ENCODE data around the gene PIK3C3. TPM values are rescaled to one million over a fixed set of nuclear protein-coding genes. Genes with fewer than 3 reads are reported as not detected.
A peak's percentile ranks its signal among the peaks of the same experiment; 100 is the strongest.
"Not testable (repeated sequence)": the region's sequence is repeated elsewhere in the genome, so short reads cannot be mapped to it uniquely, and the experiment has no call there.

PIK3C3 gene
- total RNA-seq, 1 donor from 2014 or later = 53.5 TPM

- no peaks in the 10 kb centered on the region for H3K4me1 Mint-ChIP-seq (ENCODE audit: low read depth)
- peaks cover 9% of the 10 kb centered on the region for H3K27me3 Mint-ChIP-seq (ENCODE audit: insufficient read depth)
- no peaks in the 10 kb centered on the region for H3K36me3 Mint-ChIP-seq (ENCODE audit: low read depth)
- H3K27ac Mint-ChIP-seq = no peak overlapping the region
- intact Hi-C loops (cut with micrococcal nuclease) = no loop called here
- DNase-seq (ENCODE audit: low spot score) = no peak
- no peaks in the 10 kb centered on the region for H3K9me3 Mint-ChIP-seq
- H3K4me3 Mint-ChIP-seq = no peak overlapping the region
Measured at GRCh38 chr18:42100248-42100647, 145.2 kb downstream of the PIK3C3 start.

DNA sequence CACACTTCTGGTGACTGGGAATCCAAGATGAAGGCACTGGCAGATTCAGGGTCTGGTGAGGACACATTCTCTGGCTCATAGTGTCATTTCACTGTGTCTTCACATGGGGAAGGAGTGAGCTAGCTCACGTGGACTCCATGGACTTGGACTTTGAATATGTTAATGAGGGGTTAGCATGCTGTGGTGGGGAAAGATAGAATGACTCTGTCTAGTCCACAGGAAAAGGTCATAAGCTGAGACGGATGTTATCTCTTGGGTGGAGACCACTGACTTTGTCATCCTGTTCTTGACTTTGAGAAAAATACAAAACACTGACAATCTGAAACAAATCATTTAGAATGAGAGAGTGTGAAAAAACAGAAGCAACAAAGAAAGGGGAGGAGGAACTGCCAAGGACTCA is 145.9 kb downstream of the PIK3C3 start:
- intact Hi-C loops (cut with micrococcal nuclease) = no loop called here
- Mint-ChIP-seq H3K4me1 (ENCODE audit: low read depth) (no peaks in the 10 kb centered on the region), H3K27ac (no peak overlapping the region), H3K9me3 (no peaks in the 10 kb centered on the region), H3K4me3 (no peak overlapping the region), H3K36me3 (ENCODE audit: low read depth) (no peaks in the 10 kb centered on the region), H3K27me3 (ENCODE audit: insufficient read depth) (peaks cover 9% of the 10 kb centered on the region)
- no peak for DNase-seq (ENCODE audit: low spot score)

- Mint-ChIP-seq H3K36me3 (ENCODE audit: low read depth) (no peaks in the 10 kb centered on the region), H3K27ac (no peak overlapping the region), H3K9me3 (no peaks in the 10 kb centered on the region), H3K27me3 (ENCODE audit: insufficient read depth) (peaks cover 3% of the 10 kb centered on the region), H3K4me1 (ENCODE audit: low read depth) (no peaks in the 10 kb centered on the region), H3K4me3 (no peak overlapping the region)
- no peak for DNase-seq (ENCODE audit: low spot score)
- intact Hi-C loops (cut with micrococcal nuclease) = no loop called here
Measured at GRCh38 chr18:42105394-42105793, 150.4 kb downstream of the PIK3C3 start.

GRCh38 chr18:42106784-42107183 is 151.8 kb downstream of the PIK3C3 start:
- H3K9me3 Mint-ChIP-seq = no peaks in the 10 kb centered on the region
- DNase-seq (ENCODE audit: low spot score) = no peak
- no peaks in the 10 kb centered on the region for H3K36me3 Mint-ChIP-seq (ENCODE audit: low read depth)
- no peak overlapping the region for H3K27ac Mint-ChIP-seq
- H3K4me1 Mint-ChIP-seq (ENCODE audit: low read depth) = no peaks in the 10 kb centered on the region
- H3K27me3 Mint-ChIP-seq (ENCODE audit: insufficient read depth) = no peaks in the 10 kb centered on the region
- no peak overlapping the region for H3K4me3 Mint-ChIP-seq
- intact Hi-C loops (cut with micrococcal nuclease) = no loop called here

- H3K36me3 Mint-ChIP-seq (ENCODE audit: low read depth) = no peaks in the 10 kb centered on the region
- no peaks in the 10 kb centered on the region for H3K9me3 Mint-ChIP-seq
- intact Hi-C loops (cut with micrococcal nuclease) = no loop called here
Measured at GRCh38 chr18:42107287-42107686, 152.3 kb downstream of the PIK3C3 start.

GRCh38 chr18:42107691-42108450 is 152.8 kb downstream of the PIK3C3 start:
- Mint-ChIP-seq H3K9me3 (no peaks in the 10 kb centered on the region), H3K27ac (no peak overlapping the region), H3K4me1 (ENCODE audit: low read depth) (no peaks in the 10 kb centered on the region), H3K36me3 (ENCODE audit: low read depth) (no peaks in the 10 kb centered on the region), H3K27me3 (ENCODE audit: insufficient read depth) (no peaks in the 10 kb centered on the region), H3K4me3 (no peak overlapping the region)
- intact Hi-C loops (cut with micrococcal nuclease) = no loop called here
- no peak for DNase-seq (ENCODE audit: low spot score)

More at GRCh38 chr18:42107287-42107686, 152.3 kb downstream of the PIK3C3 start:
- Mint-ChIP-seq H3K4me3 (no peak overlapping the region), H3K27me3 (ENCODE audit: insufficient read depth) (no peaks in the 10 kb centered on the region), H3K27ac (no peak overlapping the region), H3K4me1 (ENCODE audit: low read depth) (no peaks in the 10 kb centered on the region)
- DNase-seq (ENCODE audit: low spot score) = no peak

DNA sequence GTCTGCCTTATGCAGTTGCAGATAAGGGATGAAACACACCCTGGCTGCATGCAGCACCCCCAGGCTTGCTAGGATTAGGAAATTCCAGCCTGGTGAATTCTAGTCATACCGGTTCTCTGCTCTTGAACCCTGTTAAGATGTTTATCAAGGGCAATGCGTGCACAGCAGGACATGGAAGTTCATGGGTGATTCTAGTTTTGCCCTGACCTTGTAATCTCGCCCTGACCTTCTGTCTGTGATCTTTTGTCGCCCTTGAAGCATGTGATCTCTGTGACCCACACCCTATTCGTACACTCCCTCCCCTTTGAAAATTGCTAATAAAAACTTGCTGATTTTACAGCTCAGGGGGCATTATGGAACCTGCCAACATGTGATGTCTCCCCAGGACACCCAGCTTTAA is 157.1 kb downstream of the PIK3C3 start:
- H3K4me3 Mint-ChIP-seq; H3K9me3 Mint-ChIP-seq; DNase-seq (ENCODE audit: low spot score); H3K27me3 Mint-ChIP-seq (ENCODE audit: insufficient read depth); H3K27ac Mint-ChIP-seq; H3K36me3 Mint-ChIP-seq (ENCODE audit: low read depth): not testable (repeated sequence)
- intact Hi-C loops (cut with micrococcal nuclease) = loop anchor here (5.0 kb wide), 1 partner anchor 1475 kb away; no protein-coding TSS in a partner anchor
- peaks cover 15% of the 10 kb centered on the region for H3K4me1 Mint-ChIP-seq (ENCODE audit: low read depth)

DNA sequence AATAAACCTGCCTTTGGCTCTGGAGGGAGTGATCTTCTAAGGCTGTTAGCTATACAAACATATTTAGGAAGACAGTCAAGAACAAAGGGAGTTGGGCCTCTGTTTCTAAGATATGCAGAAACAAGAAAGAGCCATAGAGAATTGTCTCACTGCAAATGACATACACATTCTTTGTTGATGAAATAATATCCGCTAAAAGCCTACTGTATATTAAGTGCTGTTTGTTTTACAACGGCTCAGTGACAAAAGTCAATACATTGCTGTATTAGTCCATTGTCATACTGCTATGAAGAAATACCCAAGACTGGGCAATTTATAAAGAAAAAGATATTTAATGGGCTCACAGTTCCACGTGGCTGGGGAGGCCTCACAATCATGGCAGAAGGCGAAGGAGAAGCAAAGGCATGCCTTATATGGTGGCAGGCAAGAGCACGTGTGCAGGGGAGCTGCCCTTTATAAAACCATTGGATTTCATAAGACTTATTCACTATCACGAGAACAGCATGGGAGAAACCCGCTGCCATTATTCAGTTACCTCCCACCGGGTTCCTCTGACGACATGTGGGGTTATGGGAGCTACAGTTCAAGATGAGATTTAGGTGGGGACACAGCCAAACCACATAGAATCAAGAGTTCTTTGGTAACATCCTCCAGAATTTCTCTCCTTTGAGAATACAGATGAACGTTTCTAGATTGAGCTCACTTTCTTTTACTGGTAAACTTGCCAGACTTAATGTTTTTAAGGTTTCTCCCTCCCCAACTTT is 157.8 kb downstream of the PIK3C3 start:
- DNase-seq (ENCODE audit: low spot score) = no peak
- H3K36me3 Mint-ChIP-seq (ENCODE audit: low read depth) = no peaks in the 10 kb centered on the region
- intact Hi-C loops (cut with micrococcal nuclease) = loop anchor here (5.0 kb wide), 1 partner anchor 1474 kb away; no protein-coding TSS in a partner anchor
- no peak overlapping the region for H3K27ac Mint-ChIP-seq
- H3K4me3 Mint-ChIP-seq = no peak overlapping the region
- peaks cover 15% of the 10 kb centered on the region for H3K4me1 Mint-ChIP-seq (ENCODE audit: low read depth)
- H3K9me3 Mint-ChIP-seq = no peaks in the 10 kb centered on the region
- H3K27me3 Mint-ChIP-seq (ENCODE audit: insufficient read depth) = peaks cover 7% of the 10 kb centered on the region

DNA sequence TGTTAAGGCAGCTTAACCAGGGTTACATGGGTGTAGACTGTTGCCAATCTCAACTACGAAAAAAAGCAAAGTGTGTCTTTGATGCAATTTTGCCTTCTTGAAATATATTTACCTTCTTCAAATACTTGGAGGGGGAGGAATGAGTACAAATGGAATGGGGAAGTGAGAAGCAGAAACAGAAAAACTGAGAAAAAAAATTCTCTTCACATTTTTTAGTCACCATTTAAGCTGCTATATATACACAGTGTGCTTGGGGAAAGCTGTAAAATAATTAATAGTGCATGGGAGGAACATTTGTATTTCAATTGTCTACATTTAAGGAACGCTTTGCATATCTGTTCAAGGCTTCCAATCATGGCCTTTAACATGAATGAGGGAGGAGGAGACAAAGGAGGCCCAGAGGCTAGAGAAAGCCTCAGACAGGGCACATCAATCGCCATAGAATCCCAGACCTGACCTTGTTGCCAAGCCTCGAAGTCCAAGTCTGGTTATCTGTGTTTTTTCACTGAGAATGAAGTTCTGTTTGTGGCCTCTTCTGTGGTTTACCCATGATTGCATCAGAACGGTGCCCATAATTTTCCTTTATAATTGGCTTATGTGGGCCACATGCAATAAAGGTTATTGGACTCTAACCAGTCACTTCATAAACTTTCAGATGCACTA is 158.6 kb downstream of the PIK3C3 start:
- H3K27me3 Mint-ChIP-seq (ENCODE audit: insufficient read depth) = peaks cover 9% of the 10 kb centered on the region
- H3K4me3 Mint-ChIP-seq = no peak overlapping the region
- intact Hi-C loops (cut with micrococcal nuclease) = loop anchor here (1.0 to 5.0 kb wide), 4 partner anchors 60 to 1474 kb away; no protein-coding TSS in a partner anchor
- DNase-seq (ENCODE audit: low spot score) = no peak
- no peak overlapping the region for H3K27ac Mint-ChIP-seq
- no peaks in the 10 kb centered on the region for H3K9me3 Mint-ChIP-seq
- H3K4me1 Mint-ChIP-seq (ENCODE audit: low read depth) = peaks cover 15% of the 10 kb centered on the region
- H3K36me3 Mint-ChIP-seq (ENCODE audit: low read depth) = no peaks in the 10 kb centered on the region

DNA sequence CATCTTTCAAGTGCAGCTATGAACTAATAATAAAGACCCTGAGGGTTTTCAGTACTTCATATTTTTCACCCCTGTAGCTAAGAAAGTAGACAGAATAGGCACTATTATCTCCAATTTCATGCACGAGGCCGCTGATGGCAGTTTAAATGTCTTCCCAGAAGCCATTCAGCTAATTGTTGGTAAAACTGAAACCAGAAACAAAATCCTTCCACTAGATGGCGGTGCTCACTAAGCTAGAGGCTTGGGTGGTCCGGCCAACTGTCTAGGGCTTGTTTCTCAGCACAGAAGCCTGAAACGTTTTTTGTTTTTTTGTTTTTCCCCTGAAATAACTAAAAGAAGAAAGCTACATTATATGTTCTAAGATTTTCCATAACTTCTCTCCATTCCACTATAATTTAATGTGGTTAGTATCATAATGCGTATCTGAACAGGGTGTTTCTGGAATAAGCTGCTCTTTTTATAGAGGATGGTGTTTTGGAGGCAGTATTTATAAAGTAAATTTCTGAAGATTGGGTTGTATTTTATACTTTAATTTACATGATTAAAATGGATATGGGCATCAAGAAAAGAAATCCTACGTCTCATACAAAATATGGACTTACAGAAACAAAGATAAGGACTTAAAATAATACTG is 159.4 kb downstream of the PIK3C3 start:
- peak overlapping the region; percentile 49 for H3K27ac Mint-ChIP-seq
- intact Hi-C loops (cut with micrococcal nuclease) = loop anchor here (1.0 to 5.0 kb wide), 4 partner anchors 61 to 1473 kb away; no protein-coding TSS in a partner anchor
- H3K9me3 Mint-ChIP-seq = no peaks in the 10 kb centered on the region
- H3K27me3 Mint-ChIP-seq (ENCODE audit: insufficient read depth) = peaks cover 9% of the 10 kb centered on the region
- DNase-seq (ENCODE audit: low spot score) = peak; percentile 38
- H3K4me1 Mint-ChIP-seq (ENCODE audit: low read depth) = peaks cover 15% of the 10 kb centered on the region
- H3K36me3 Mint-ChIP-seq (ENCODE audit: low read depth) = no peaks in the 10 kb centered on the region
- H3K4me3 Mint-ChIP-seq = no peak overlapping the region

- intact Hi-C loops (cut with micrococcal nuclease) = no loop called here
- Mint-ChIP-seq H3K27me3 (ENCODE audit: insufficient read depth) (peaks cover 3% of the 10 kb centered on the region), H3K4me3 (no peak overlapping the region), H3K36me3 (ENCODE audit: low read depth) (no peaks in the 10 kb centered on the region), H3K4me1 (ENCODE audit: low read depth) (no peaks in the 10 kb centered on the region), H3K27ac (no peak overlapping the region), H3K9me3 (no peaks in the 10 kb centered on the region)
- DNase-seq (ENCODE audit: low spot score) = no peak
Measured at GRCh38 chr18:42126586-42126985, 171.6 kb downstream of the PIK3C3 start.

- Mint-ChIP-seq H3K36me3 (ENCODE audit: low read depth) (no peaks in the 10 kb centered on the region), H3K4me1 (ENCODE audit: low read depth) (no peaks in the 10 kb centered on the region), H3K27ac (no peak overlapping the region), H3K27me3 (ENCODE audit: insufficient read depth) (no peaks in the 10 kb centered on the region), H3K9me3 (no peaks in the 10 kb centered on the region), H3K4me3 (no peak overlapping the region)
- no peak for DNase-seq (ENCODE audit: low spot score)
- intact Hi-C loops (cut with micrococcal nuclease) = no loop called here
Measured at GRCh38 chr18:42131066-42131929, 176.3 kb downstream of the PIK3C3 start.

Measured in activated T-helper 1 cell treated with anti-CD3 and anti-CD28 coated beads, Interleukin-12 subunit alpha, Interleukin-12 subunit beta, Interleukin-2, Interleukin-4 antibody, amounts not matched to agents 30 ng/mL and 10 ng/mL and 1 ng/mL, durations not matched to agents 14 hours and 24 hours and 36 hours (primary cell).